Right lung (tissue), 5 donors: ENCODE data around the gene RMI2. TPM values are rescaled to one million over a fixed set of nuclear protein-coding genes. Genes with fewer than 3 reads are reported as not detected.

Source experiments
- DNase-seq, 2 donors: peaks; one replicate each; pipeline ENCODE4 v3.0.0-alpha.2; 2013
- polyA plus RNA-seq, 5 donors: library from polyadenylated mRNA; unstranded; fragments of 120-200 nt; gene quantifications; one replicate each; pipeline versions ENCODE4 v1.2.1 to v1.2.3, GENCODE V29; 2013; ENCODE audit warnings: inconsistent platforms in 1 of 5, low replicate concordance in 1 of 5; ENCODE audit not compliant: insufficient read length in 5 of 5, insufficient read depth in 1 of 5

The RMI2 gene
- polyA plus RNA-seq, 5 donors, result 19.9 to 31.1 (median 30.6) TPM

DNA sequence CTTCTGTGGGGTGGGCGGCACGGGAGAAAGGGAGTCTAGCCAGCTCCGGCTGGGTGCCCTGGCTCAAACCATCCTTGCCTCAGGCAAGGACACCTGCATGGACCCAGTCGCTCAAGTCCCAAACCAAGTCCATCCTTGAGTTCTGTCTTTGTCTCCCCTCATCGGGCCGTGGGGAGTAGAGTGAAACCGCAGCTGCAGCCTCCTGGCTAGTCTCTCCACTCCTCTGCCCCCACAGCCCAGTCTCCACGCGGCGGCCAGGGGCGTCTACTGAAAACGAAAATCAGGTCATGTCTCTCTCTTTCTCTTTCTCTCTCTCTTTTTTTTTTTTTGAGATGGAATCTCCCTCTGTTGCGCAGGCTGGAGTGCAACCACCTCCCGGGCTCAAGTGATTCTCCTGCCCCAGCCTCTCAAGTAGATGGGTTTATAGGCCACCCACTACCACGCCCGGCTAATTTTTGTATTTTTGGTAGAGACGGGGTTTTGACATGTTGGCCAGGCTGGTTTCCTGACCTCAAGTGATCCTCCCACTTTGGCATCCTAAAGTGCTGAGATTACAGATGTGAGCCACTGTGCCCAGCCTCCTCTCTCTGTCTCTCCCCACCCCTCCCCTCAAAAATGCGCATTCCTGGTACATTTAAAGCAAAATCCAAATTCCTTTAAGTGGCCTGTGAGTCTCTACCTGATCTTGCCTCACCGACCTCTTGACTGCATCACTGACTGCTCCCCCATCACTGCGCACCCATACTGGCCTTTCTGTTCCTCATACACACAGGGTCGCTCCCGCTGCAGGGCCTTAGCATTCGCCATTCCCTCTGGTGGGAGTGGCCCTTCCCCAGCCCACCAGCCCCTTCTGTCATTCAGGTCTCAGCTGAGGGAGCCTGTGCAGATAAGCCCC is 17.7 kb upstream of the RMI2 start:
- DNase-seq, result no peak

DNA sequence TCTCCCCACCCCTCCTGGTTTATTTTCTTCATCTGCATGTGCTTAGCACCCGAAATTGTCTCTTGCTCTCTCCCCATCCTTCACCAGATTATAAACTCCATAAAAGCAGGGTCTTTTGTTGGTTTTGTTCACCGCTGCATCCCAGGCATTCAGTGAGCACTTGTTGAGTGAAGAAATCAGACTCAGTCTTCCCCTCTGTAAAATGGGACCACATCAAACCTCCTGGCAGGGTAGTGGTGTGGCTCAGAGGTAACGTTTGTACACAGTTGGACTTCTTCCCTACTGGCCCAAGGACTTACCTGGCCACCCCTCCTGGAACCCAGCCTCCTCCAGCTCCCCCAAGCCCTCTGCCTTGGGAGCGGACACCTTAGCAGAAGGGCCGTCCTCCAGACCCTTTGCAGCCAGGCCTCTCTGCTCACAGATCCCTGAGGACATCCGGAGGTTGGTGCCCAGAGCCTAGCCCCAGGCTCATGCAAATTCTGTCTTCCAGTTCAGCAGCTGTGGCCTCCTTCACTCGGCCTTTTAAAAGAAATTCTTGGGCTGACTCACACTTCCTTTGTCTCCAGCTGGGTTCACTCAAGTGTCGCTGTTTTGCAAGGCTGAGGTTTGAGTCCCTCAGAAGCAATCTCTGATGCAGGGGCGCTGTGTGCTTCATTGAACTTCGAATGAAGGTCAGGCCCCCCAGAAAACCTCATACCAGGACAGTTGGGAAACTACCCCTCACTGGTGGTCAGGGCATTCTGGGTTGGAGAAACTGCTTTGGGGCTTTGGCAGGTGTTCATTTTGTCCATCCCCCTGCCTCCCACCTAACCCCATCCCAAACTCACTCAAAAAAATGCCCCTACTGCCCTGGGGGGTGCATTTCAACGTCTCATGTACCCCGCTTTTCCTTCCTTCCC is 16.8 kb upstream of the RMI2 start:
- DNase-seq, result peak; percentile 91 to 94

DNA sequence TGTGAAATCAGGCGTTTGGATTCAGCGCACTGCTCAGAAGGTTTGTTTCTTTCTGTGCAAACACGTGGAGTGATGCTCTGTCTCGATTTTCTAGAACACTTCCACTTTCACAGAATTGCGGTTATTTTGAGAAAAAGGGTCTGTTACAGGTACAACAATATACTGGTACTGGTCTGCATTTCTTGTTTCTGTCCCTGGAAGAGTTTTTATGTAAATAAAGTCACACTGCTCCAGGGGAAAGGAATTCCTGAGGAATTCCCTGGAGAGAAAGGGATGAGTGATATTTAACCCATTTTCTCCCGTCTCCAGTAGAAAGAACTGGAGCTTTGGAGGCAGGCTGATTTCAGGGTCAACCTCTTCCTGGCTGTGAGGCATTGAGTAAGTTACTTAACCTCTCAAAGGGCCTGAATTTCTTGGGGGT is 16.2 kb upstream of the RMI2 start:
- no peak for DNase-seq

DNA sequence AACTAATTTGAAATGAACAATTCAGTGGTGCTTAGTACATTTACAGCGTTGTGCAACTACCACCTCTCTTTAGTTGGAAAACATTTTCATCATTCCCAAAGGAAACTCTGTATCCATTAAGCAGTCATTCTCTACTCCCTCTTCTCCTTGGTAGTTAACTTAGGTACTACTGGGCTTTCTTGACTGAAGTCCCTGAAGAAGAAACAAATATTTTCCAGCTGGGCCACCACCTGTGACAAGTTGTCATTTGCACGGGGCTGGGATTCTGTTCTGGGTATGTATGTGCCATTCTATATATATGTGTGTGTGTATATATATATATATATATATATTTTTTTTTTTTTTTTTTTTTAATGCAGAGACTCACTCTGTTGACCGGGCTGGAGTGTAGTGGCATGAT is 15.4 kb upstream of the RMI2 start:
- DNase-seq, result no peak

DNA sequence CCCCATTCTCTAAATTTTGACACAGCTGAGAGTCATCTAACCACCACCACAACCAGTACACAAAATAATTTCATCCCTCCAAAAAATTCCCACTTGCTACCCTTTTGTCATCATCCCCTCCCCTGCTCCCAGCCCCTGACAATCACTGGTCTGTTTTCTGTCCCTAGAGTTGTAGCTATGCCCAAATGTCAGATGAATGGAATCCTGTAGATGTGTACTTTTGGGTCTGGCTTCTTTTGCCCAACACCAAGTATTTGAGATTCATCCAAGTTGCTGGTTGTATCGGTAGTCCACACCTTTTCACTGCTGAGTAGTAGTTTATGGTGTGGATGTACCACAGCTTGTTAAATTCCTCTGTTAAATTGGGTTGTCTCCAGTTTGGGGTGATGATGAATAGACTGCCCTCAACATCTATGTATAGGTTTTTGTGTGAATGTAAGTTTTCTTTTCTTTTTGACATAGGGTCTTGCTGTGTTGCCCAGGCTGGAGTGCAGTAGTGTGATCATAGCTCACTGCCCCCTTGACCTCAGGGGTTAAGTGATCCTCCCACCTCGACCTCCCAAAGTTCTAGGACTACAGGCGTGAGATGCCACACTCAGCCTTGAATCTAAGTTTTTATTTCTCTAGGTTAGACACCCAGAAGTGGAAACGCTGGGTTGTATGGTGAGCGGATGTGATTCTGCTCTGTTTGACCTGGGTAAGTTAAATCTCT is 14.6 kb upstream of the RMI2 start:
- DNase-seq, result no peak

DNA sequence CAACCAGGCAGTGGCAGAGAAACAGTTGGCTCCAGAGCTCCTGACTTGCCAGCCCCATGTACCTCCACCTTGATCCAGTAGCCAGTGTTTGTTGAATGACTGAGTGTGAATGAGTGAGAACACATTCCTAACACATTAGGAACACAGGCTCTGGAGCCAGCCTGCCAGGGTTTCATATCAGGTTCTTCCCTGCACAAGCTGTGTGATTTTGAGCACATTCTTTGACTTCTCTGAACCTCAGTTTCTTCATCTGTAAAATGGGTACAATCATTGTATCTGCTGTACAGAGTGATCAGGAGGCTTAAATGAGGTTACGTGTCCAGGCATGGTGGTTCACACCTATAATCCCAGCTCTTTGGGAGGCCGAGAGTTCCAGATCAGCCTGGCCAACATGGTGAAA is 13.3 kb upstream of the RMI2 start:
- DNase-seq, result no peak

DNA sequence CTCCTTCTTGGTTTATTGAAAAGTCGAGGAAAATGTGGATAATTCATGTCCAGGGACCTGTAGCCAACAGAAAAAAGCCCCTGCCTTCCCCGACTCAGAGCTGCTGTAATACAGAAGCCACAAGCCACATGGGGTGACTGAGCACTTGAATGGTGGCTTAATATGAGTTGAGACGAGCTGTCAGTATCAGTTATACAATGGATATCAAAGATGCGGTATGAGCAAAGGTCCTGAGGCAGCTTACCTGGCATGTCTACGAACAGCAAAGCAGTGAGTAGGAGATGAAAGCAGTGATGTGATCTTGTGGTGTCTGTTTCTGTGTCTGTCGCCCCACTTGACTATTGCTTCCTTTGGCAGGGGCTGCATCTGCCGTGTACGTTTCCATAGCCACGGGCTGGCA is 12.2 kb upstream of the RMI2 start:
- DNase-seq, result no peak

DNA sequence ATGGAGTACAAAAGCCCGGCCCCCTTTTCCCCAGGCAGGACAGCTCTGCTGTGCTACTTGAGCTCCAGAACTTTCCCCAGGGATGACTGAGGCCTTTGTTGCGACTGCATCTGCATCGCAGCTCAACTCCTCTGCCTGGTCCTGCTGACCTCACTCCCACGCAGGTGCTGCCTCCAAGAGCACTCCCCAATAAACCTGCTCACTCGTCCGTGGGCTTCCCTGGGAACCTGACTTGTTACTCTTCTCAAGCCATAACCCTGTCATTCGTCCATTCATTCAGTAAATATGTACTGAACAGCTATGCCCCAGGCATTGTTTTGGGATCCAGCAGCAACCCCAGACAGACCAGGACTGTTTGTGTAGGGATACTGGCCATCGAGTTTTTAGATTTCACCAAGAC is 11.6 kb upstream of the RMI2 start:
- no peak for DNase-seq

DNA sequence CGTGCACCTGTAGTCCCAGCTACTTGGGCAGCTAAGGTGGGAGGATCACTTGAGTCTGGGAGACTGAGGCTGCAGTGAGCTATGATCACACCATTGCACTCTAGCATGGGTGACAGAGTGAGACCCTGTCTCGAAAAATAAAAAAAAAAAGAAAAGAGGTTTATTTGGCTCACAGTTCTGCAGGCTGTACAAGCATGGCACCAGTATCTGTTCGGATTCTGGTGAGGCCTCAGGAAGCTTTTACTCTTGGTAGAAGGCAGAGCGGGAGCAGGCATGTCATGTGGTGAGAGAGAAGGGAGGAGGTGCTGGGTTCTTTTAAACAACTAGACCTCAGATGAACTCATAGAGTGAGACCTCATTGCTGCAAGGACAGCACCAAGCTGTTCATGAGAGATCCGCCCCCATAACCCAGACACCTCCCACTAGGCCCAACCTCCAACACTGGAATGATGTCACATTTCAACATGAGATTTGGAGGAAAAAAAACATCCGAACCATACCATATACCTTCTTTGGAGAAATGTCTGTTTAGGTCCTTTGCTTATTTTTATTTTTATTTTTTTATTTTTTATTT is 10.3 kb upstream of the RMI2 start:
- DNase-seq, result no peak

DNA sequence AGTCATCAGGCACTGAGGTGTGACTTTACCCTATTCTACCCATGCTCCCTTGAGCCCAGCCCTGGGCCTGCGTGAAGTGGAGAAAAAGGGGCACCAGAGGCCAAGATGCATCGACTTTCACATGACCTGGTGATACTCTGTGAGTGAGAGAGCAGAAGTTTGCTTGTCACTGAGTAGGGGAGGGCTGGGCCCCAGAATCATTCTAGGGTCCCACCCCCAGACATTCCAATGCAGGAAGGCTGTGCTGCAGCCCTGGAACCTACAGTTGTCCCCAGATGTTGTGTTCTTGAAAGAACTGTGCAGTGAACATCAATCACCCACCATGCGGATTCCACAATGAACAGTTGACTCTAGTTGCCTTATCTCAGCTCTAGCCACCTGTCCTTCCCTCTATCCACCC is 6.2 kb upstream of the RMI2 start:
- no peak for DNase-seq

DNA sequence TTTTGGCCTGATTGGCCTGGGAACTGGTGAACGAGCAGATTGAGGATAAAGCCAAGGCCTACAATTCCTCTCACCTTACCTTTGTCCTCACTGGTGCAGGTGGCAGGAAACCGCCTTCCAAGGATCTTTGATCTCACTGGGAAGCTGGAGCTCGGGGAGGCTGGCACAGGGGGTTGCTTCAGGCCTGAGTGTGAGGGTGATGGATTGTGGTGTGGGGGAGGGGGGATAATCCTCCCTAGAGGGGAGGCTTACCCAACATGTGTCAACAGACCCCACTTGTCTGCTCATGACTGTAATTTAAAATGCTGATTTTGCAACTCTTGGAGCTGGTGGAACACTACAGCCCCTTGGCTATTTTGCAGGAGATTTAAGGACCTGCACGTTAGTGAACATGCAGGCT is 4.5 kb upstream of the RMI2 start:
- DNase-seq, result no peak

DNA sequence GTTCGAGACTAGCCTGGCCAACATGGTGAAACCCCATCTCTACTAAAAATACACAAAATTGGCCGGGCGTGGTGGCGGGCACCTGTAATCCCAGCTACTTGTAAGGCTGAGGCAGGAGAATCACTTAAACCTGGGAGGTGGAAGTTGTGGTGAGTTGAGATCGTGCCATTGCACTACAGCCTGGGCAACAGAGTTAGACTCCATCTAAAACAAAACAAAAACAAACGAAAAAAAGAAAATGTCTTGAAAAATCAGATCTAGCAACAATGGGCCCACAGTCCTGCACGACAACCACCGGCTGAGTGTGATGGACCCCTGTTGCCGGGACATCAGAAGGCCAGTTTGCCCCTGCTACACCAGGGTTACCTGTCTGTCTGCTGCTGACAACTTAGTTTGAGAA is 3.9 kb upstream of the RMI2 start:
- no peak for DNase-seq

DNA sequence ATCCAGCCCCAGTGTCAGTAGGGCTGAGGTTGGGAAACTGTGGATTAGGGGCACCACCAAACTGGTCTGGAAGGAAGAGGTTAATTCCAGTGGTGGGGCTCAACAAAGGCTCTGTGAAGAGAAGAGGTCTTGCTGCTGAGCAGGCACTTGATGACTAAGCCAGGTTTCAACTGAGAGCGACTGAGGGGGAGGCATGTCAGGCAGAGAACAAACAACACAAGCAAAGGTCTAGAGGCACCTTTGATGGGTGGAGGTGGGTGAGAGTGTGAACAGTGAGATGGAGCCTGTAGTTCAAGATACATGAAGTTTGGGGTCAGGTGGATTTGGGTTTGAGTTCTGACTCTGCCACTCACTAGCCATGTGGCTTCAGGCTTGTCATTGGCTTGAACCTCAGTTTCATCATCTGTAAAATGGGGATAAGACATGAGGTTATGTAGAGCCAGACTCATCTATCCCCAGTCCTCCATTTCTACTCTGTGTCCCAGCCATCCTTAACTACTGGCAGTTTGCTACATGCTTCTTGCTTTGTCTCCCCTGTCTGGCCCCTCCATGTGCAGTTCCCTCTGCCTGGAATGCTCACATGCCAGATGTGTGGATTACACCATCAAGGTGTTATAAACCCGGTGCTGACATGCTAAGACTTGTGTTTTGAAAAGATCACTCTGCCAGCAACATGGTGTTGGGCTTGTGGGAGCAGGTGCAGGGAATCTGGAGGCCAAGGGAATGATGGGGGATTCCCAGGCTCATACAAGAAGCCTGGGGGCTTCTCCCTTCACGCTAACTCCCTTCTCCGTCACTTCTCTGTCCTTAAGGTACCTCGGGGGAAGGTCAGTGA is 3.0 kb upstream of the RMI2 start:
- DNase-seq, result no peak

DNA sequence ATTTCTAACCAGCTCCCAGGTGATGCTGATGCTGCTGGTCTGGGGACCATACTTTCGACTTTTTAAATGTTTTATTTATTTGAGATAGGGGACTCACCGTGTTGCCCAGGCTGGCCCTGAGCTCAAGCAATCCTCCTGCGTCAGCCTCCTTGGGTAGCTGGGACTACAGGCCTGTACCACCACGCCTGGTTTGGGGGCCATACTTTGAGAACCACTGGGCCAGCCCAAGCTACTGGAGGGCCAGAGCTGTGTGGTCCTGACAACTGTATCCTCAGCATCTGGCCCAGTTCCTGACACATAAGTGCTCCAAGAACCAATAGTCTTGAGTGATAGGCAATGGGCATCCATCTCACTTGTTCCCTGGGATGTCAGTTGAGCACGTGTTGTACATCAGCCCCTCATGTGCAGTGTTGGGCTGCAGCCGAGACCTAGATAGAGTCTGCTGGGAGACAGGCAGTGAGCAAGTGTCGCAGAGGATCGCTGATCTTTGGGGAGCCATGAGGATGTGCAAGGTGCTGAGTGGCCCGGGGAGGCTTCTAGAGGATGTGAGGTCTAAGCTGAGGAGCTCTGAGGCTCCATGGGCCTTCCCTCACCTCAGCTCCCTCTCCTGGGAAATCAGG is 1.6 kb downstream of the RMI2 start:
- no peak for DNase-seq

DNA sequence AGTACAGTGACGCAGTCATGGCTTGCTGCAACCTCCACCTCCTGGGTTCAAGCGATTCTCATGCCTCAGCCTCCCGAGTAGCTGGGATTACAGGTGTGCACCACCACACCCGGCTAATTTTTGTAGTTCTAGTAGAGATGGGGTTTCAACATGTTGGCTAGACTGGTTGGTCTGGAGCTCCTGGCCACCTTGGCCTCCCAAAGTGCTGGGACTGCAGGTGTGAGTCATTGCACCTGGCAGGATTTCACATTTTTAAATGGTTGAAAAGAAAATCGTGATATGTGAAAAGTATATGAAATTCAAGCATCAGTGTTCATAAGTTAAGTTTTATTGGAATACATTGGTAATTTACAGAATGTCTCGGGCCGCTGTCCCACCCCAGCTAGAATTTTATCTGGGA is 2.6 kb downstream of the RMI2 start:
- DNase-seq, result no peak

DNA sequence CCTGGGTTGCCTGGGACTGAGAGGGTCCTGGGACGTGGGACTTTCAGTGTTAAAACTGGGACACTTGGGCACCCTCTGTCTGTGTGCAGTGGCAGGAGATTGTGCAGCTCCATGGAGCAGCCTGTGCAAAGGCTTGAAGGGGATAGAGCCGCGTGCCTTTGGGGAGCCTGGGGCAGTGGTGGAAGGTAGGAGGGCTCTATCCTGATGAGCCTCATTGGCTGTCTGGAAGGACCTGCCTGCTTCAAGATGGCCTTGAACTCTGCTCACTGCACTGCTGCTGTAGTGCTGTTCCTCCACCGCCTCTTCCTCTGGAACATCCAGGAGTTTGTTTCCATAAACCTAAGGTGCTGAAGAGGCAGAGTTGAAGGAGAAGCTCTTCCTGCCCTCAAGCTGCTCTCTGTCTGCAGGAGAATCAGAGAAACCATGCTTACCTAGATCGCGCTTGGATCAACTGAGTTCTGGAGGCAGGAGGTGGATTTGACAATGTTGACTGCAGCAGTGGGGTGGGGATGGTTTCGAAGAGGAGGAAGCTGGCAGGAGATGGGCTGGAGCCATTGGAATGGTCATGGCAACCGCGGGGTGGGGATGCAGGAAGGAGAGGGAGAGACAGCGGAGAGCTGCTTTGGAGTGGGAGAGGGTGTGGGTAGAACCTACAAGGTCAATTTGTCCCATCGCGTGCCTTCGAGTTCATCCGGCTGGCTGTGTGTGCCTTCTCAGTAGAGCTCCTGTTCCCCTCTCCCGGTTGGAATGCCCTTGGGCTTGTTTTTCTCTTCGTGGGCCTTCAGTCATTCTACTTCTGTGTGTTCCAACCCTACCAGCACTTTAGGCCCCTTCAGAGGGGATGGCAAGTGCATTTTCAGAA is 3.7 kb downstream of the RMI2 start:
- DNase-seq, result no peak

DNA sequence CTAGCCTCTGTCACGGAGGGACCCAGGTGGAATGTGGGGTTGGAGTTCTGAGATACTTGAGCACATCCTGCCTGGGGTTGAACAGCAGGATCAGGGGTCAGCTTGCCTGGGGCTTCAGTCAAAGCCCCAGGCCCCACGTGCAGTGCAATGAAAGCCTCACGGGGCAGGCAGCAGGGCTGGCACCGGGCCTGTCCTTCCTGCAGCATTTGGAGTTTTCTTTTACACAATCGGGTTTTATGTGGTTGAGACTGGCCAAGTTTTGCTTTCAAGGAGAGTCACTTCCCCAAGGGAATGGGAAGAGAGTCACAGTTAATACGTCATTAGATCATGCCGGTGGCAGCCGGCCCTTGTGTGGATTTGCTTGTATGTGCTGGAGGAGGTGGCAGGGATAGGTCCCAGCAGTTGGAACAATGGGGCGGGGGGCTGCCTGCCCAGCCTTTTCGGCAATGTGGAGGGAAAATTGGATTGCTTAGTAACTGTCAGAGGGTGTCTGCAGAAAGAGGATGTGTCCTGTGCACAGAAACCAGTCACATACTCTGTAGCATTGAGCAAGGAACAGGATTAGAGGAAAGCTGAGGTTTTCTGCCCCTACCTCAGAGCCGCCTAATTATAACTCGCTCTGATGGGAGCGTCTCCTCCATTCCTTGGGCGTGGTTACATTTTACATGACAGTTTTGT is 4.5 kb downstream of the RMI2 start:
- DNase-seq, result peak; percentile 95 to 97

DNA sequence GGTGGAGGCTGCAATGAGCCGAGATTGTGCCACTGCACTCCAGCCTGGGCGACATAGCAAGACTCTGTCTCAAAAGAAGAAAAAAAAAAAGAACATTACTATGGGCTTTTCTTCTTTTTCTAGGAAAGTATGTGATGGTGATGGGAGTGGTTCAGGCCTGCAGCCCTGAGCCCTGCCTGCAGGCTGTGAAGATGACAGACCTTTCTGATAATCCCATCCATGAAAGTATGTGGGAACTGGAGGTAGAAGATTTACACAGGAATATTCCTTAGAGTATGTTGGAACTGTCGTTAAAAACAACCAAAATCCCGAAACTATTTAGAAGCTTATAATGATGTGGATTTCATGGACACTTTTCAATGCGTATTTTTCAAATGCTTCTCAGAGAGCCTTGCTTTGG is 5.3 kb downstream of the RMI2 start:
- no peak for DNase-seq

DNA sequence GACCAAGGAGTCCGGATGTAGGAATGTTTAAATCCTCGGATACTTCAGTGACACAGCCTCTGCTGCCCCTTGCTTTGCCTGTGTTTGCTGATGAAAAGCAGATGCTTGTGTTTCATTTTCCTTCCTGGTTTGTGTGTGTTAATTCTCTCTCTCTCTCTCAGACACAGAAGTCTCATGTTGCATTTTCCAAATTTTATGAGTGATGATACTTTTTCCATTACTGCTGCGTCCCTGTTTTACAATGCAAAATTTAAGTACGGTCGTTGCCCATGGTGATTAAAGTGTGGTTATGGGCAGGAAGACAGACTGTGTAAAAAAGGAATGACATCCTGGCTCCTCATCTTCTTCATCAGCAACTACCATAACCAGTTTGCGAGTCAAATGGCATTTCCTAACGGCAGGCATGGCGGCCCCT is 5.7 kb downstream of the RMI2 start:
- peak; percentile 90 to 92 for DNase-seq
